Ishikawa (cell line): ENCODE results near the gene DMAC2L.

ENCODE experiments used
- CEBPB ChIP-seq: IDR thresholded peaks from 2 replicates; pipeline ENCODE4 v1.6.1; 2012
- CREB1 ChIP-seq: IDR thresholded peaks from 2 replicates; pipeline ENCODE4 v1.6.1; 2012; ENCODE audit warnings: low read depth
- EGR1 ChIP-seq: IDR thresholded peaks from 2 replicates; pipeline ENCODE4 v1.6.1; 2012
- EP300 ChIP-seq: IDR thresholded peaks from 2 replicates; pipeline ENCODE4 v1.6.1; 2012; ENCODE audit warnings: borderline replicate concordance
- FOXM1 ChIP-seq: IDR thresholded peaks from 2 replicates; pipeline ENCODE4 v1.6.1; 2012; ENCODE audit warnings: low read depth, borderline replicate concordance
- NFIC ChIP-seq: IDR thresholded peaks from 2 replicates; pipeline ENCODE4 v1.6.1; 2012
- RAD21 ChIP-seq: IDR thresholded peaks from 2 replicates; pipeline ENCODE4 v1.6.1; 2012; ENCODE audit warnings: low read depth
- REST ChIP-seq: IDR thresholded peaks from 2 replicates; pipeline ENCODE4 v1.6.1; 2012; ENCODE audit warnings: low read depth, mild to moderate bottlenecking
- TAF1 ChIP-seq: IDR thresholded peaks from 2 replicates; pipeline ENCODE4 v1.6.1; 2012; ENCODE audit warnings: low read depth, mild to moderate bottlenecking
- TCF12 ChIP-seq: IDR thresholded peaks from 2 replicates; pipeline ENCODE4 v1.6.1; 2012; ENCODE audit warnings: low read depth
- TEAD4 ChIP-seq: IDR thresholded peaks from 2 replicates; pipeline ENCODE4 v1.6.1; 2012
- USF1 ChIP-seq: IDR thresholded peaks from 2 replicates; pipeline ENCODE4 v1.6.1; 2012
- YY1 ChIP-seq: IDR thresholded peaks from 2 replicates; pipeline ENCODE4 v1.6.1; 2012; ENCODE audit warnings: low read depth
- ZBTB7A ChIP-seq: IDR thresholded peaks from 2 replicates; pipeline ENCODE4 v1.6.1; 2012; ENCODE audit warnings: low read depth
- TF ChIP-seq, protein P1 (sequence below): IDR thresholded peaks from 2 replicates; pipeline ENCODE4 v1.6.1; 2012

The DMAC2L gene

DNA sequence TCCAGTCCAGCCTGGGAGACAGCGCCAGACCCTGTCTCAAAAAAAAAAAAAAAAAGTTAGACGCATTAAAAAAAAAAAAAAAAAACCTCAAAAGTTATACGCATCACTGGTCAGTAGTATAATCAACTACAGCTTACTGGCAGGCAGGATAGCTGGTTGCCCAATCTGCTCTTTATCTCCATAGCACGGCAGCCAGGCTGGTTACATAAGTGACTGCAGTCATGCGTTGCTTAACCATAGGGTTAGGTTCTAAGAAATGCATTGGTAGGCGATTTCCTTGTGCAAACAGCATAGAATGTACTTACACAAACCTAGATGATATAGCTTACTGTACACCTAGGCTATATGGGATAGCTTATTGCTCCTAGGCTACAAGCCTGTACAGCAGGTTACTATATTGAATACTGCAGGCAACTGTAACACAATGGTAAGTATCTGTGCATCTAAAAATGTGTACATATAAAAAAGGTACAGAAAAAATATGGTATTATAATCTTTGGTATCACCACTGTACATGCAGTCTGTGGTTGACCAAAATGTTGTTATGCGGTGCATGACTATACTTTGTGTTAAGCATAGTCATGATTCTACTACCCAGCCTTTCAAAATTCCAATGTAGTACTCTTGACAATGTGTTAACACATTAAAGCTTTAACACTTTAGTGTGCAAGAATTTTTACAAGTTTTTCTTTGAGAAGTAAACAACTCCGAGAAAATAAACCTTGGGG lies 8.2 kb upstream of the DMAC2L start:
- TF ChIP-seq TCF12: peak; percentile 46; the same call in 1 of the 2 replicates
- TF ChIP-seq EP300: no peak
- peak; percentile 97 for TF ChIP-seq CEBPB
- peak; percentile 62 for TF ChIP-seq TEAD4
- TF ChIP-seq RAD21: no peak

GRCh38 chr14:50308363-50308915 lies 3.7 kb upstream of the DMAC2L start:
- no peak for TF ChIP-seq CEBPB
- TF ChIP-seq NFIC: no peak
- TF ChIP-seq CREB1: no peak
- no peak for TF ChIP-seq EP300
- no peak for TF ChIP-seq ZBTB7A
- no peak for TF ChIP-seq USF1
- no peak for TF ChIP-seq EGR1
- TF ChIP-seq TEAD4: no peak
- no peak for TF ChIP-seq YY1
- TF ChIP-seq FOXM1: no peak
- no peak for TF ChIP-seq TAF1
- TF ChIP-seq, protein P1, sequence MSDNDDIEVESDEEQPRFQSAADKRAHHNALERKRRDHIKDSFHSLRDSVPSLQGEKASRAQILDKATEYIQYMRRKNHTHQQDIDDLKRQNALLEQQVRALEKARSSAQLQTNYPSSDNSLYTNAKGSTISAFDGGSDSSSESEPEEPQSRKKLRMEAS: no peak
- TF ChIP-seq TCF12: no peak
- TF ChIP-seq REST: no peak
- TF ChIP-seq RAD21: no peak

DNA sequence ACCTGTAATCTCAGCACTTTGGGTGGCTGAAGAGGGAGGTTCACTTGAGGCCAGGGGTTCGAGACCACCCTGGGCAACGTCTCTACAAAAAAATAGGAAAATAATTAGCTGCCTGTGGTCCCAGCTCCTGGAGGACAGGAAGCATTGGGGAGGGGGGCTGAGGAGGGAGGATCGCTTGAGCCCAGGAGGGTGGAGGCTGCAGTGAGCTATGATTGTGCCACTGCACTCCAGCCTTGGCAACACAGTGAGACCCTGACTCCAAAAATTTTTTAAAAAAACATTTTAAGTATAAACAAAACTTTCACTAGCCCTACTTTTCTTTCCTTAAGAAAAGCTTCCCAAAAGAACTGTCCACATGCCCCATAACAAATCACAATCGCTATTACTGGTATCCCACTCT lies 1.7 kb upstream of the DMAC2L start:
- TF ChIP-seq, protein P1: no peak
- TF ChIP-seq NFIC (no peak), CEBPB (no peak), TEAD4 (no peak), CREB1 (no peak), FOXM1 (no peak), EP300 (no peak), ZBTB7A (no peak)

DNA sequence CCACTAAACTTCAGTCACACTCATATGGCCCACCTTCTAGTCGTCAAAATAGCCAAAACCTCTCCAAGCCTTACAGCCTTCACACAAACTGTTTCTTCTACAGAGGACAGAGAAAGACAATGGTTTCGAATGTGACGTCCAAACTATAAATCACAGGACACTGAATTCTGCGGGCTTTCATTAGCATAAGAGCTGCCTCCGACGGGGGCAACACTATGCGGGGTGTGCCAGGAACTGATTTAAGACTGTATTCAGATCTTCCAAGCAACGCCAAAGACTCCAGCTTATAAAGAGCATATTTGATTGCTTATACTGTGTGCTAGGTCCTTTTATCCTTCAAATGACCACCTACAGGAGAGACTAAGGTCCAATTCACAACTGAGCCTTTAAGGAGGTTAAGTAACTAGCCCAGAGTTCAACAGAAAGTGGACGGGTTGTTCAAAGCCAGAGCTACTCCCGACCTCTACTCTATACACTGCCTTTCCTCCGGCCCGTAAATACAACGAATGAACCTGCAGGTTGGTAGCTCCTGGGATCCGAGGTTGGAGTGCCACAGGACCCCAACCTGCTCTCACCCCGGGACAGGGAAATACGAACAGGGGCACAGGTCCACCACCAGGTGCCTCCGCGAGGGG lies 670 bp upstream of the DMAC2L start:
- TF ChIP-seq YY1 (no peak), RAD21 (no peak; the same call in 1 of the 2 replicates), REST (no peak), EP300 (no peak), NFIC (no peak), TEAD4 (no peak), ZBTB7A (no peak), TCF12 (no peak), EGR1 (no peak), USF1 (no peak)
- TF ChIP-seq, protein P1: no peak

DNA sequence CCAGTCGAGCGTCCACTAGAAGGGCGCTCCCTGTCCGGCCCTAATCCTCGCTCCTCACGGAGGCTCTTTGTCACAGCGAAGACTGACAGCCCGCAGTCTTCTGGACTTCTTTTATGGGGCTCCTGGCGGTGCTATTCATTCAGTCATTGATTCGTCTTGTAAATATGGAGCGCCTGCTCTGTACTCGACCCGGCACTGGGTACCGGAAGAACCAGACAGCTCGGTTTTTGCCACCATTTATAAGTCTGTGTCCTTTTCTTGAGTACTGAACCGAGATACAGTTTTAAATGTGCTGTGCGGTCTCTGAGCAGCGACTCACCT lies 570 bp downstream of the DMAC2L start:
- TF ChIP-seq, protein P1: no peak
- no peak for TF ChIP-seq TAF1
- no peak for TF ChIP-seq ZBTB7A
